Ovary (tissue), 3 donors: Measurements from ENCODE around the gene QSER1.

Experiments used
- EP300 ChIP-seq: sonication (generic); formaldehyde crosslinking; IDR thresholded peaks from one replicate; pipeline ENCODE4 v1.6.1; 2017; ENCODE audit warnings: antibody characterized with exemption
- POLR2A ChIP-seq: fragments of 450-650 bp; IDR thresholded peaks from one replicate; pipeline ENCODE4 v1.6.1; 2017; ENCODE audit warnings: antibody characterized with exemption, mild to moderate bottlenecking, moderate library complexity
- TF ChIP-seq, protein P1 (sequence below), 3 donors: fragments of 450-650 bp in 2 of 3; fragments of 200-600 bp in 1 of 3; IDR thresholded peaks; one replicate each; pipeline versions ENCODE4 v1.5.1 to v1.8.0; 2016 to 2022; ENCODE audit warnings: antibody characterized with exemption in 3 of 3, mild to moderate bottlenecking in 1 of 3
- donor health status: DM: no; HTN: no; CAD: no.

DNA sequence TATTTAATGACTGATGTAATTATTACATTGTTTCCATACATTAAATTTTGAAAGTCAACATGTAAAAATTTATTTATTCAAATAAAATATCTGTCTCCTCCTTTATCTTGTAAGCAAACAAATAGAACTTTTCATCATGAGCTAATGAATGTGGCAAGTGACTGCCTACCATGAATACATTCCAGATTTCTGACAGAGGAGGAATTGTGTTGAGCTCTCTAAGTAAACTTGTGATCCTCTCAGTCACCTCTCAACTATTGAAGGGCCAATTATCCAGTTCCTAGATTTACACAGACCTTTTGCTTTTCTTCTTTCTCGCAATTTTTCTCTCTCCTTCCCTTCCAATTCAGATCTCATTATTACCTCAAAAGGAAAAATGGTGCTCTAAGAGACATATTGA is 41.4 kb upstream of the QSER1 start:
- no peak for TF ChIP-seq POLR2A
- TF ChIP-seq, protein P1, sequence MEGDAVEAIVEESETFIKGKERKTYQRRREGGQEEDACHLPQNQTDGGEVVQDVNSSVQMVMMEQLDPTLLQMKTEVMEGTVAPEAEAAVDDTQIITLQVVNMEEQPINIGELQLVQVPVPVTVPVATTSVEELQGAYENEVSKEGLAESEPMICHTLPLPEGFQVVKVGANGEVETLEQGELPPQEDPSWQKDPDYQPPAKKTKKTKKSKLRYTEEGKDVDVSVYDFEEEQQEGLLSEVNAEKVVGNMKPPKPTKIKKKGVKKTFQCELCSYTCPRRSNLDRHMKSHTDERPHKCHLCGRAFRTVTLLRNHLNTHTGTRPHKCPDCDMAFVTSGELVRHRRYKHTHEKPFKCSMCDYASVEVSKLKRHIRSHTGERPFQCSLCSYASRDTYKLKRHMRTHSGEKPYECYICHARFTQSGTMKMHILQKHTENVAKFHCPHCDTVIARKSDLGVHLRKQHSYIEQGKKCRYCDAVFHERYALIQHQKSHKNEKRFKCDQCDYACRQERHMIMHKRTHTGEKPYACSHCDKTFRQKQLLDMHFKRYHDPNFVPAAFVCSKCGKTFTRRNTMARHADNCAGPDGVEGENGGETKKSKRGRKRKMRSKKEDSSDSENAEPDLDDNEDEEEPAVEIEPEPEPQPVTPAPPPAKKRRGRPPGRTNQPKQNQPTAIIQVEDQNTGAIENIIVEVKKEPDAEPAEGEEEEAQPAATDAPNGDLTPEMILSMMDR (IDR thresholded peaks at IDR 0.05), result no peak
- TF ChIP-seq EP300, result no peak
